Testis (tissue), 3 donors: ENCODE measurements around the gene KRT9. TPM values are rescaled to one million over a fixed set of nuclear protein-coding genes. Genes with fewer than 3 reads are reported as not detected.

ENCODE experiments used
- DNase-seq: peaks from one replicate; pipeline ENCODE4 v3.0.0-alpha.2; 2019
- H3K27ac ChIP-seq, 2 donors: fragments of 200-600 bp; sonication (generic); one replicate each; pipeline ENCODE4 v1.5.1; 2019
- H3K27me3 ChIP-seq: fragments of 200-600 bp; sonication (generic); one replicate; pipeline ENCODE4 v1.5.1; 2019
- H3K36me3 ChIP-seq: fragments of 200-600 bp; sonication (generic); one replicate; pipeline ENCODE4 v1.5.1; 2017; ENCODE audit warnings: low read depth; ENCODE audit errors: missing control alignments
- H3K4me1 ChIP-seq: fragments of 200-600 bp; sonication (generic); one replicate; pipeline ENCODE4 v1.5.1; 2019
- H3K4me3 ChIP-seq, 2 donors: fragments of 200-600 bp; sonication (generic); one replicate each; pipeline ENCODE4 v1.5.1; 2017 to 2019
- H3K9me3 ChIP-seq: fragments of 200-600 bp; sonication (generic); one replicate; pipeline ENCODE4 v1.5.1; 2017
- CTCF ChIP-seq, 3 experiments: fragments of 450-650 bp in 2 of 3; fragments of 200-600 bp in 1 of 3; sonication (generic) in 1 of 3; IDR thresholded peaks; one replicate each; pipeline ENCODE4 v1.5.1; 2016 to 2019; ENCODE audit warnings: antibody characterized with exemption in 3 of 3, mild to moderate bottlenecking in 2 of 3, moderate library complexity in 1 of 3
- POLR2A ChIP-seq: fragments of 450-650 bp; IDR thresholded peaks from one replicate; pipeline ENCODE4 v1.6.1; 2017; ENCODE audit warnings: antibody characterized with exemption, mild to moderate bottlenecking, moderate library complexity
- WGBS, 2 donors: methylation state at CpG; one replicate each; pipeline ENCODE4 v1.1.5; 2018; 5-methylcytosine and 5-hydroxymethylcytosine counted together
- intact Hi-C: fragments of 100-400 bp; cut with DNase I; formaldehyde crosslinking; loops from one replicate; pipeline ENCODE4 v1.15.1; 2023; ENCODE audit warnings: low total_unique reads
- polyA plus RNA-seq: library from polyadenylated mRNA; stranded (reverse); fragments of 350-450 nt; fragmentation: Illumina TruSeq; extraction: RNeasy Lipid Tissue Mini Kit (QIAGEN cat#74804); gene quantifications from one replicate; pipeline ENCODE4 v1.2.3, GENCODE V29; 2014; ENCODE audit warnings: low read depth, low replicate concordance; ENCODE audit not compliant: insufficient read depth
- total RNA-seq, 2 donors: library from RNA; depleted of rRNA; stranded (reverse); fragments of >200 nt; gene quantifications; one replicate each; pipeline ENCODE4 v1.2.3, GENCODE V29; 2016

Gene KRT9
- total and polyA plus RNA-seq, 3 donors from 2014 or later: 0.29 to 0.43 TPM; not detected in 1

- intact Hi-C loops: no loop called here
- no peak for DNase-seq
- Histone ChIP-seq H3K36me3 (no peaks in the 10 kb centered on the region), H3K4me1 (no peaks in the 10 kb centered on the region), H3K9me3 (no peaks in the 10 kb centered on the region), H3K27me3 (no peaks in the 10 kb centered on the region), H3K4me3 (no peak overlapping the region), H3K27ac (no peak overlapping the region)
- WGBS, 2 donors: 88 to 91% methylated on average over 10 of the region's 10 CpGs
- no peak for TF ChIP-seq POLR2A
- TF ChIP-seq CTCF (IDR thresholded peaks at IDR 0.05): no peak
Observed at GRCh38 chr17:41540921-41541625, 30.8 kb downstream of the KRT9 start.

- intact Hi-C loops: no loop called here
- Histone ChIP-seq H3K9me3 (no peaks in the 10 kb centered on the region), H3K4me3 (no peak overlapping the region), H3K4me1 (no peaks in the 10 kb centered on the region), H3K27ac (no peak overlapping the region), H3K36me3 (no peaks in the 10 kb centered on the region), H3K27me3 (no peaks in the 10 kb centered on the region)
- DNase-seq: no peak
- 82 to 84% methylated on average over 7 of the region's 7 CpGs for WGBS, 2 donors
- no peak for TF ChIP-seq CTCF (IDR thresholded peaks at IDR 0.05)
- no peak for TF ChIP-seq POLR2A
Observed at GRCh38 chr17:41539979-41540701, 31.7 kb downstream of the KRT9 start.

- intact Hi-C loops: no loop called here
- 71 to 74% methylated on average over 5 of the region's 5 CpGs for WGBS, 2 donors
- no peak overlapping the region for H3K27ac ChIP-seq
- H3K4me1 ChIP-seq: no peaks in the 10 kb centered on the region
- no peak overlapping the region for H3K4me3 ChIP-seq
- no peaks in the 10 kb centered on the region for H3K9me3 ChIP-seq
- H3K27me3 ChIP-seq: no peaks in the 10 kb centered on the region
- no peaks in the 10 kb centered on the region for H3K36me3 ChIP-seq
- DNase-seq: no peak
- TF ChIP-seq CTCF (IDR thresholded peaks at IDR 0.05): no peak
- no peak for TF ChIP-seq POLR2A
Observed at GRCh38 chr17:41539071-41539492, 32.8 kb downstream of the KRT9 start.

- Histone ChIP-seq H3K4me3 (no peak overlapping the region), H3K36me3 (no peaks in the 10 kb centered on the region), H3K4me1 (no peaks in the 10 kb centered on the region), H3K27me3 (no peaks in the 10 kb centered on the region), H3K9me3 (no peaks in the 10 kb centered on the region), H3K27ac (no peak overlapping the region)
- TF ChIP-seq POLR2A: no peak
- TF ChIP-seq CTCF (IDR thresholded peaks at IDR 0.05): no peak
- DNase-seq: no peak
- intact Hi-C loops: no loop called here
- WGBS, 2 donors: 73 to 83% methylated on average over 5 of the region's 5 CpGs
Observed at GRCh38 chr17:41538565-41538991, 33.3 kb downstream of the KRT9 start.
